Measurements from ENCODE around the gene GPR22. TPM values are rescaled to one million over a fixed set of nuclear protein-coding genes. Genes with fewer than 3 reads are reported as not detected.

Gene GPR22
- total and polyA plus RNA-seq, 3 donors from 2014 or later: 0.11 TPM; not detected in 2

GRCh38 chr7:107446988-107447387 is 22.9 kb upstream of the GPR22 start:
- intact Hi-C loops (cut with DNase I; ENCODE audit: low total_unique reads): no loop called here
- no peak for TF ChIP-seq POLR2A (IDR thresholded peaks at IDR 0.05)
- no peak overlapping the region for H3K4me3 ChIP-seq
- no peaks in the 10 kb centered on the region for H3K36me3 ChIP-seq (ENCODE audit: low read depth, missing control alignments)
- no peak for DNase-seq
- WGBS, 2 donors: 94 to 100% methylated on average over 1 of the region's 1 CpG
- H3K9me3 ChIP-seq: no peaks in the 10 kb centered on the region
- H3K4me1 ChIP-seq: no peaks in the 10 kb centered on the region
- H3K27ac ChIP-seq: no peak overlapping the region
- no peaks in the 10 kb centered on the region for H3K27me3 ChIP-seq

- H3K9me3 ChIP-seq: no peaks in the 10 kb centered on the region
- H3K27ac ChIP-seq: no peak overlapping the region
- DNase-seq: no peak
- TF ChIP-seq CTCF (IDR thresholded peaks at IDR 0.05) (no peak), POLR2A (IDR thresholded peaks at IDR 0.05) (no peak)
- no peak overlapping the region for H3K4me3 ChIP-seq
- no peaks in the 10 kb centered on the region for H3K36me3 ChIP-seq (ENCODE audit: low read depth, missing control alignments)
- H3K27me3 ChIP-seq: no peaks in the 10 kb centered on the region
- no peaks in the 10 kb centered on the region for H3K4me1 ChIP-seq
- 80 to 93% methylated on average over 1 of the region's 1 CpG for WGBS, 2 donors
- intact Hi-C loops (cut with DNase I; ENCODE audit: low total_unique reads): no loop called here
These were observed 18.9 kb upstream of the GPR22 start for GRCh38 chr7:107450970-107451369.

GRCh38 chr7:107453388-107453787 is 16.5 kb upstream of the GPR22 start:
- Histone ChIP-seq H3K36me3 (ENCODE audit: low read depth, missing control alignments) (no peaks in the 10 kb centered on the region), H3K27ac (no peak overlapping the region), H3K27me3 (no peaks in the 10 kb centered on the region), H3K4me3 (no peak overlapping the region), H3K4me1 (no peaks in the 10 kb centered on the region), H3K9me3 (no peaks in the 10 kb centered on the region)
- DNase-seq: no peak
- TF ChIP-seq POLR2A (IDR thresholded peaks at IDR 0.05) (no peak), CTCF (IDR thresholded peaks at IDR 0.05) (no peak)
- intact Hi-C loops (cut with DNase I; ENCODE audit: low total_unique reads): no loop called here
- WGBS, 2 donors: 87 to 93% methylated on average over 1 of the region's 1 CpG

- TF ChIP-seq CTCF (IDR thresholded peaks at IDR 0.05): no peak
- TF ChIP-seq POLR2A (IDR thresholded peaks at IDR 0.05): no peak
- Histone ChIP-seq H3K4me1 (no peaks in the 10 kb centered on the region), H3K27me3 (no peaks in the 10 kb centered on the region), H3K36me3 (ENCODE audit: low read depth, missing control alignments) (no peaks in the 10 kb centered on the region), H3K9me3 (no peaks in the 10 kb centered on the region), H3K4me3 (no peak overlapping the region), H3K27ac (no peak overlapping the region)
- WGBS, 2 donors: 85 to 92% methylated on average over 2 of the region's 2 CpGs
- no peak for DNase-seq
- intact Hi-C loops (cut with DNase I; ENCODE audit: low total_unique reads): loop anchor here (10.0 kb wide), 1 partner anchor 263 kb away; no protein-coding TSS in a partner anchor
These were observed 7.8 kb upstream of the GPR22 start for GRCh38 chr7:107461938-107462533.

- Histone ChIP-seq H3K27ac (no peak overlapping the region), H3K36me3 (ENCODE audit: low read depth, missing control alignments) (no peaks in the 10 kb centered on the region), H3K9me3 (no peaks in the 10 kb centered on the region), H3K27me3 (no peaks in the 10 kb centered on the region), H3K4me3 (no peak overlapping the region), H3K4me1 (no peaks in the 10 kb centered on the region)
- DNase-seq: peak; percentile 65
- 79 to 82% methylated on average over 6 of the region's 6 CpGs for WGBS, 2 donors
- intact Hi-C loops (cut with DNase I; ENCODE audit: low total_unique reads): loop anchor here (10.0 kb wide), 1 partner anchor 261 kb away; no protein-coding TSS in a partner anchor
- TF ChIP-seq CTCF (IDR thresholded peaks at IDR 0.05) (peak; percentile 29 to 70 (median 57)), POLR2A (IDR thresholded peaks at IDR 0.05) (no peak)
These were observed 6.4 kb upstream of the GPR22 start for GRCh38 chr7:107463139-107464078.

Measured in testis (tissue), 3 donors.